Stimulated activated CD8-positive, alpha-beta memory T cell treated with anti-CD3 and anti-CD28 coated beads, Interleukin-15, amount 100 ng/mL, for 24 hours (primary cell): ENCODE data around the gene SPHK1.

Source experiments
- DNase-seq: peaks from one replicate; pipeline ENCODE4 v3.0.0-alpha.2; 2020; ENCODE audit warnings: low read depth

SPHK1 gene

DNA sequence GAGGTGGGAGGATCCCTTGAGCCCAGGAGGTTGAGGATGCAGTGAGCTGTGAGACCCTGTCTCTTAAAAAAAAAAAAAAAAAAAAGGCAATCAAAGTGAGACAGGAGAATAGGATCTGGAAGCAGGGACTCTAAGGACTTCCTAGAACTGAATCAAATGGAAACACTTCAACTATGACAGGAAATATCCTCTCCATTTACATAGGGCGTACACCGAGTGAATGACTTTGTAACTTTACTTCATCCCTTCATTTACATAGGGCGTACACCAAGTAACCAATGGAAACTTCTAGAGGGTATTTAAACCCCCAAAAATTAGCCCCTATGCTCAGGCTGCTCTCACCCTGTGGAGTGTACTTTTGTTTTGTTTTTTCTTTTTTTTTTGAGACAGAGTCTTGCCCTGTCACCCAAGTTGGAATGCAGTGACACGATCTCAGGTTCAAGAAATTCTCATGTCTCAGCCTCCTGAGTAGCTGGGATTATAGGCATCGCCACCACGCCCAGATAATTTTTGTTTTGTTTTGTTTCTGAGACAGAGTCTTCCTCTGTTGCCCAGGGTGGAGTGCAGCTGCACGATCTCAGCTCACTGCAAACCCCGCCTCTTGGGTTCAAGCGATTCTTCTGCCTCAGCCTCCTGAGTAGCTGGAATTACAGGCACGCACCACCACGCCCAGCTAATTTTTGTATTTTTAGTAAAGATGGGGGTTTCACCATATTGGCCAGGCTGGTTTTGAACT is 21.1 kb upstream of the SPHK1 start:
- DNase-seq = no peak

DNA sequence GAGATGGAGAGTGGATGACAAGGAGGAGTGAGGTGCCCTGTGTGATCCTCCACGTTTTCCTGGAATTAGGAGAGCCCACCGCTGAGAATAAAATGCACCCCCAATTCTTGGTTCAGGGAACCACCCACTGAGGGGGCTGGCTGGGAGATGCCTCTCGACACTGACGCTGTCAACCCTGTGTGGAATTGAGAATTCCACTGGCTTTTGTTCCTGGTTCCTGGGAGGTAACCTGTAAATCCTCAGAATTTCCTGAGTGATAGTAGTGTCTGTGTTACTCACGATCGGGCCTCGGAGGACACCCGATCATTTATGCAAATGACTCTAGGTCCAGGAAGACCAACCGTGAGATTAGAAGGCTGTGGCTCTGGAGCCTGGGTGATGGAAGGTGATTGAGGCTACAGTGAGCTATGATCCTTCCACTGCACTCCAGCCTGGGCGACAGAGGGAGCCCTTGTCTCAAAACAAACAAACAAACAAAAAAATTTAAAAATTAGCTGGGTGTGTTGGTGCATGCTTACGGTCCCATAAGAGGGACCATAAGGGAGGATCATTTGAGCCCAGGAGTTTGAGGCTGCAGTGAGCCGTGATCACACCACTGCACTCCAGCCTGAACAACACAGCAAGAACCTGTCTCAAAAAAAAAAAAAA is 19.0 kb upstream of the SPHK1 start:
- no peak for DNase-seq

DNA sequence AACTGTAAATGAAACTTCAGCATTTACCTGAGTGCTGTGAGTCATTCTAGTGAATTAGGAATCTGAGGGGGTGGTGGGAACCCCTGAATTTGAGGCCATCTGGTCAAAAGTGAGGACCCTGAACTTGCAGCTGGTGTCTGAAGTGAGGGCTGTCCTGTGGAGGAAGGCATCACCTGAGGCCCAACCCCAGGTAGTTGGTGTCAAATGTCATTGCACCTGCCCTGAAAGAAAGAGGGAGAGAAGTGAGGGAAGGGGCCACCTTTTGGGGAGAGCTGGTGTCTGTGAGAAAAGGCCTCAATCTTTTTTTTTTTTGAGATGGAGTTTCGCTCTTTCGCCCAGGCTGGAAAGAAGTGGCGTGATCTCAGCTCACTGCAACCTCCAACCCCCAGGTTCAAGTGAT is 18.2 kb upstream of the SPHK1 start:
- DNase-seq = no peak

DNA sequence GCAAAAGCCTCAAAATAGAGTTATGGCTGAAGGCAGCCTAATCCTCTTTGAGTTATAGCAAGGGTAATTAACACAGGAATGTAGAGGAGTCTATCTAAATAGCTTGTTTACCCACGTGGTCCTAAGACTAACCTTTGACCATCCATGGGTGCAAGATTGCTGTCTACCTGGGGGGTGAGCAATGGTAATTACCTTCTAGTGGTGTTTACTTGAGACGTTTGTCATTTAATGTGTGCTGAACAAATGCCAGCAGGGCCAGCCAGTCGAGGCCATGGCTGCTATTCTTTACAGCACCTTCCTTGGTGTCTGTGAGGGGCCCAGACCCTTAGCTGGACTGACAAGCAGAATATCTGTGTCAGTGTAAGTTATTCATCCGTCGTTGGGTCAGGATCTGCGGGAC is 16.8 kb upstream of the SPHK1 start:
- DNase-seq = no peak

DNA sequence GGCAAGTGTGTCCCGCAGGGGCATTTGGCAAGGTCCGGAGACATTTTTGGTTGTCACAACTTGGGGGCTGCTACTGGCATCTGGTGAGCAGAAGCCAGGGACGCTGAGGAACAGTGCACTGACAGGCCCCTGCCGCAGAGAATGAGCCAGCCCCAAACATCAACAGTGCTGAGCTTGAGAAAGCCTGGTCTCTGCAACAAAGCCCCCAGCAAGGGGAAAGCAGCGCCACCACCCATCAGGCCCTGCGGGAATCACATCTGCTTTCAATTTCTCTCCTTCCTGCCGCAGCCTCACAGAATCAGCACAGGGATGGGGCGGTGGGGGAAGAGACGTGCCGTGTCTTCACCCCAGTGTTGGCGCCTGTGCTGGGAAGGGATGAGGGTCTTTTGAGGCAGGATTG is 15.9 kb upstream of the SPHK1 start:
- no peak for DNase-seq

DNA sequence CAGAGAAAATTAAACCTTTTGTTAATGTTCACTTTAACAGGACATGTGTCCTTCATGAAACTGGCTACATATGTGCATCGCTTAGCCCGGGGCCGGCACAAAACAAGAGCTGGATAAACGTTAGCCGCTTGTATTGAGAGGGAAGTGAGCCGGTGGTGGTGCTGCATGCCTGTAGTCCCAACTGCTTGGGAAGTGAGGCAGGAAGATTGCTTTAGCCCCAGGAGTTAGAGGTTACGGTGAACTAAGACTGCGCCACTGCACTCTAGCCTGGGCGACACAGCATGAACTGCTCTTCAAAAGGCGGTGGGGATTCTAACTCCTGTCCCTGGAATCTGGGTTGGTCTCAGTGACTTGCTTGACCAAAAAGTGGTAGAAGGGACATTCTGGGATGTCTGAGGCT is 15.0 kb upstream of the SPHK1 start:
- DNase-seq = no peak

DNA sequence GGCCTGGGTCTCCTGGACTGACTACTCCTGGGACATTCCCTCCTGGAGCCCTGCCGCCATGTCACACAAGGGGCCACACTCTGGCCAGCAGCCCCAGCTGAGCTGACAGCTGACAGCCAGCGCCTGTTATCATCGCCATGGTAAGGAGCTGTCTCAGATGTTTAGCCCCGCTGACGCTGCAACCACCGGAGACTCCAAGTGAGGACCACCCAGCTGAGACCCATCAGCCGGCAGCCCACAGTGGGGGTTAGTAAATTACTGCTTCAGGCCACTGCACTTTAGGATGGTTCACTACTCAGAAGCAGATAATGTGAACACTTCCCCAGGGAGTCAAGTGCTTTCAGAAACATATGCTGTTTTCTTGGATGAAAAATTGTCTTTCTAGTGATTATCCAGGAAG is 14.6 kb upstream of the SPHK1 start:
- DNase-seq = no peak

DNA sequence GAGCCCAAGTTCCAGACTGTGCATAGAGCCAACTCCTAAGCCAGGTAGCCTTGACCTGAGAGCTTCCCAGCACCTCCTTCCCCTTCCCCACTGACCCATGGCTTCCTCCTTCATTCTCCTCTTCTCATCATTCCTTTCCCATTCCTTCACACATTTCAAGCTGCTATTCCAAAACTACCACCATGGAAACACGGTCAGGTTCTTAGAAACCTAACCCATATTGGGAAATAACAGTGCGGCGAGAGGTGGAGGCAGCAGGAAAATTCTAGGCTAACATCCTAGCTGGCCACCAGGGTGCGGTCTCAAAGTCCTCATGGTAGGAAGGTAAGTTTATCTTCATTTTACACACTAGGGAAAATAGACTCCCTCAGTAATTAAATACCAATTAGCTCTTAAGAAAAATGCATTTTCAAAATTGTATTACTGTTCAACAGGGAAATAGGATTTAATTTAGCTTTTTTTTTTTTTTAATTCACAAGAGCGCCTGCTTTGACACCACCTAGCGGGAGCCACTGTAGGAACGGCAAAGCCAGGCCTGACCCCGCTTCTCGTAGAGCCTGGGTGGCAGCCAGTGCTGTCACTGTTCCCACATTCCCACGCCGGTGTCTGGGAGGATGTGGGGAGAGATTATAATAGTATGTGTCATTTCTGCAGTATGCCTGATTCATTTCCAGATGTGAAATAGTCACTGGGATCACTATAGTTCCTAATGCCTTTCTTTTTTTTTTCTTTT is 14.0 kb upstream of the SPHK1 start:
- DNase-seq = no peak

DNA sequence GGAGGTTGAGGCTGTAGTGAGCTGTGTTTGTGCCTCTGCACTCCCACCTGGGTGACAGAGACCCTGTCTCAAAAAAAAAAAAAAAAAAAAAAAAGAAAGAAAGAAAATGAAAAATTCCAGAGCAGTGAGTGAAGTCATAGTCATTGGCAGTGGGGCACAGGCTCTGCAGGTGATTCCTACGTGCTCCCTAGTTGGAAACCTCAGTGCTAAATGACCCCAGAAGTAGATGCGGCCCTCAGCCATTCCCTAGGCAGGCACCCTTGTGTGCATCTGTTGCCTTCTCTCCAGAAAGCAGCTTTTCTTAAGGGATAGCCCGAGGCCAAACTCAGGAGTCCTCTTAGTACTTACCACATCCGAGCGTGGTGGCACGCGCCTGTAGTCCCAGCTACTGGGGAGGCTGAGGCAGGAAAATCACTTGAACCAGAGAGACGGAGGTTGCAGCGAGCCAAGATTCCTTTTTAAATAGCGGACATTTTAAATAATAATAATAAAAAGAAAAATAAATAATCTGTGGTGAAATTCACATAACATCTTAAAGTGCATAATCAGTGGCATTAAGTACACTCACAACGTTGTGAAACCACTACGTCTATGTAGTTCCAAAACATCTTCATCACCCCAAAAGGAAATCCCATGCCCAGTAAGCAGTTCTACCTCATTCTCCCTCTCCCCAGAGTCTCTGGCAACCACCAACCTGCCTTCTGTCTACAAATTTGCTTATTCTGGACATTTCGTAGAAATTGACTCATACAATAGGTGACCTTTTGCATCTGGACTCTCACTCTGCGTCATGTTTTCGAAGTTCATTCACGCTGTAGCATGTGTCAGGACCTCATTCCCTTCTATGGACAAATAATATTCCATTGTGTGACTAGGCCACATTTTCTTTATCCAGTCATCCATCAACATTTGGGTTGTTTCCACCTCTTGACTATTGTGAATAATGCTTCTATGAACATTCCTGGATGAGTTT is 12.5 kb upstream of the SPHK1 start:
- no peak for DNase-seq

DNA sequence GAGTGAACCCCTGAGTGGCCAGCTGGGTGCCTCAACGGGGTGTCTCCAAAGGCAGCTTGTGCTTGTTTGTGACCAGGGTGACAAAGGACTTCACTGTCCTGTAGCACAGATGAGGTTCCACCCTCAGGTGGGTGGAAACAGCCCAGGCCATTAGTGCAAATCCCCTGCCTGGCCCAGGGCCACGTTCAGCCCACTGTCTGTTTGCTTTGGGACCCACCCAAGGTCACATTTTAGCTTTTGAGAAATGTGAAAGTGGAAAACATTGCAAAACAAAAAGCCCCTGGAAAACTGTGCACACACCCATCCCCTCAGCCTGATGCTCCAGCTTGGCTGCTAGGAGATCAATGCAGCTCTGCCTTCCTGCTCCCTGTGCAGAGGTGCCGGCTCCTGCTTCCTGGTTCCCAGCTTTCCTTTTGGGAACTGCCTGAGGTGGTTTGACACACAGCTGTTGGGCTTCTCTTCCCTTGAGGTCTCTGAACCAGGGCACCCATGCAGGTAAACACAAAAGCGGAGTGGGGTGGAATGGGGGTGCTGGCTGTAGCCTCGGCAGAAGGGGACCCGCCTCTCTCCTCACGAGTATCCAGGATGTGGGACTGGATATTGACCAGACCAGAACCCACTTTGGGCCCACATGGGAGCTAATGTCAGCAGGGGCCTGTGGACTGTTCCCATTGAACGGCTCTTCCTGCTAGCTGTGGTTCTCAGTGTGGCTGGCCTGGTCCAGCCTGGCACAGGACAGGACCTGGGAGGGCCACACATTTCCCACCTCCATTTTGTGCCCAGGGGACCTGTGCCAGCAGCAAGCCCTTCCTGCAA is 7.9 kb upstream of the SPHK1 start:
- DNase-seq = no peak

DNA sequence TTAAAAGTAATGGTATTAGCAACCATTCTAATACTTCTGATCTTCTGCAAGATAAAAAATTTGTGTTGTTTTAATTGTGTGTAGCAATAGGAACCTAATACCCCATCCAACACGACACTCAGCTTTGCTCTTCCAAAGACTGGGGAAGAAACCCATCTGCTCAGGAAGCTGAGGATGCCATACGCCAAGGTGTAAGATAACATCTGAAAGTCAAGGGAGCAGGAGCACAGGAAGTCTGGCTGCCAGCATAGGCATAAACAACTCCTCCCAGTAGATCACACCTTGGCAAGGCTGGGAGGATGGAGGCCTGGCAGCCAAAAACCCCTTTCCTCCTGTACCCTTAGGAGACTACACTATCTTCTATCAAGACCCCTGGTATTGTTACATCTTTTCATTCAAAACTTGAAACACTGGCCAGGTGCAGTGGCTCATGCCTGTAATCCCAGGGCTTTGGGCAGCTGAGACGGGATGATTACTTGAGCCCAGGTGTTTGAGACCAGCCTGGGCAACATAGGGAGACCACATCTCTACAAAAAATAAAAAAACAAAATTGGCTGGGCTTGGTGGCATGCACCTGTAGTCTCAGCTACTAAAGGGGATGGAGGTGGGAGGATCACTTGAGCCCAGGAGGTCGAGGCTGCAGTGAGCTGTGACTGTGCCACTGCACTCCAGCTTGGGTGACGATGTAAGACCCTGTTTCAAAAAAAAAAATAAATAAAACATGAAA is 5.7 kb upstream of the SPHK1 start:
- DNase-seq = no peak

DNA sequence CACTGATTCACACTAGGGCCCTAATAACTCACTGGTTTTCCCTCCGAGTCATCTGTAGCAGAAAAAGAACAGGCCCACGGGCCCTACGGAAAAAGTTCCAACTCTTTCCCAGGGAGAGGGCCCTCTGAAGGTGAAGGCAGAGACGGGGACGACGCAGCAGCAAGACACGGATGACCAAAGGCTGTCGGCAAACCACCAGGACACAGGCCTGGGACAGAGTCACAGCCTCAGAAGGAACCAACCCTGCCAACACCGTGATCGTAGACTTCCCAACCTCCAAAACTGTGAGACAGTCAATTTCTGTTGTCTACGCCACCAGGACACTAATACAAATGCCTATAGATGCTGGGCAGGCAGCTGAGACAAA is 5.2 kb upstream of the SPHK1 start:
- no peak for DNase-seq

DNA sequence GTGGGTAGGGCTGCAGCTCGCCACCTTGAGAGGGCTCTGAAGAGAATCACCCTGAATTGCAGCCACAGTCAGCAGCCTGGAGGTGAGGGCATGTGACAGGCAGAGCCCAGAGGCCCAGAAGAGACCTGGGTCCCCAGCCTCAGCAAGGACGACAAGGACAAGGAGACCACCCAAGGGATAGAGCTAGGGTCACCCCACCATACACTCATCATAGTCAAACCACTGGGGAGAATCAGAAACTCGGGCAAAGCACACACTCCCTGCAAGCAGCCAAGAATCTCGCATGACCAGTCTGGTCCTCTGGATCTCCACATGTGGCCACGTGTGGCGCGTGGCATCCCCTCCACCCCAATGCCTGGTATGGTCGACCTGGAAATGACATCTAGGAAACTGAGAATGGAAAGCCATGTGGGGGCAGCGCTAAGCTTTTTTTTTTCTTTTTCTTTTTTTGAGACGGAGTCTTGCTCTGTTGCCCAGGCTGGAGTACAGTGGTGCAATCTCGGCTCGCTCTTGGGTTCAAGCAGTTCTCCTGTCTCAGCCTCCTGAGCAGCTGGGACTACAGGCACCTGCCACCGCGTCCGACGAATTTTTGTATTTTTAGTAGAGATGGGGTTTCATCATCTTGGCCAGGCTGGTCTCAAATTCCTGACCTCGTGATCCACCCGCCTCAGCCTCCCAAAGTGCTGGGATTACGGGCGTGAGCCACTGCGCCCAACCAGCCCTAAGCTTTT is 4.6 kb upstream of the SPHK1 start:
- DNase-seq = no peak

DNA sequence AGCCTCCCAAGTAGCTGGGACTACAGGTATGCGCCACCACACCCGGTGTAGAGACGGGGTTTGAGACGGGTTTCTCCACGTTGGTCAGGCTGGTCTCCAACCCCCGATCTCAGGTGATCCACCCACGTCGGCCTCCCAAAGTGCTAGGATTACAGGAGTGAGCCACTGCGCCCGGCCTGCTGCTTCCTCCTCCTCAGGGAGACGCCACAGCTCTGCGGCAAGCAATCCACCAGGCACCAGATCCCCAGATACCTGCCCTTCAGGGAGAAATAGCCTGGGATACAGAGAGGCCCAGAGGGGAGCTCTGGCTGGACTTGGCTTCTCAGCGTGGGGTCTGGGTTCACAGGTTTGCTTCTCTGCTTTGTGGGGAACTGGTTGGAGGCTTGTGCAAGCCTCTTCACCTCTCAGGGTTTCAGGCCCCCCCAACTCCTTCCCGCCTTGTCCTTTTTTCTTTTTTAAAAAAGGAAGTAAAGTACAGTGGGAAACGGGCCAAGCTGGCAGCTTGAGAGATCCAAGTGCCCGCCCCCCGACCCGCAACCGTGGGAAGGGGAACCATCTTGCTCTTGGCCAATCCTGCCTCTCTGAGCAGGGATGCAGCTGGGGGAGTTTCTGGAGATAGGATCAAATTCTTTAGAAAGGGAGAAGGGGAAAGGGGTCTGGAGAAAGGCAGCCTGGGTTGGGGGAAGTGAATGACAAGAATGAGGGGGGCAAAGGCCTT is 2.6 kb upstream of the SPHK1 start:
- DNase-seq = no peak

DNA sequence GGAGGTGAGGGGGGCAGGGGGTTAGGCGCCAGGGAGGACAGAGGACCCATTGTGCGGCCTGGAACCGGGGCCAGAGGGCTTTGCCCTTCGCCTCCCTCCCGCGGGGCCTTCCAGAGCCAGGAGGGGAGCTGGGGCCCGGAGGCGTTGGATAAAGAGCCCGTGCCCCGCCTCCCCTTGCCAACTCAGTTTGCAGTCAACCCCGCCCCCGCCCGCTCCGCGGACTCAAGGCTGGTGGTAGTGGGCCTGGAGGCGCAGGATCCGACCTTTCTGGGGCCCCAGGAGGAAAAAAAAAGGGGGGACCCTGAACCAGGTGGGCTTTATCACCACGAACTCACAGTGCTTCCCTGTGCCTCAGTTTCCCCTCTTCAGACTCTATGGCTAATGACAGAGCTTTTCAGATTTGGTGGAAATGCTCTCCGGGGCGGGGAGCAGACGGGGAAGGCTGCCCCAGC is 2.0 kb upstream of the SPHK1 start:
- DNase-seq = no peak

DNA sequence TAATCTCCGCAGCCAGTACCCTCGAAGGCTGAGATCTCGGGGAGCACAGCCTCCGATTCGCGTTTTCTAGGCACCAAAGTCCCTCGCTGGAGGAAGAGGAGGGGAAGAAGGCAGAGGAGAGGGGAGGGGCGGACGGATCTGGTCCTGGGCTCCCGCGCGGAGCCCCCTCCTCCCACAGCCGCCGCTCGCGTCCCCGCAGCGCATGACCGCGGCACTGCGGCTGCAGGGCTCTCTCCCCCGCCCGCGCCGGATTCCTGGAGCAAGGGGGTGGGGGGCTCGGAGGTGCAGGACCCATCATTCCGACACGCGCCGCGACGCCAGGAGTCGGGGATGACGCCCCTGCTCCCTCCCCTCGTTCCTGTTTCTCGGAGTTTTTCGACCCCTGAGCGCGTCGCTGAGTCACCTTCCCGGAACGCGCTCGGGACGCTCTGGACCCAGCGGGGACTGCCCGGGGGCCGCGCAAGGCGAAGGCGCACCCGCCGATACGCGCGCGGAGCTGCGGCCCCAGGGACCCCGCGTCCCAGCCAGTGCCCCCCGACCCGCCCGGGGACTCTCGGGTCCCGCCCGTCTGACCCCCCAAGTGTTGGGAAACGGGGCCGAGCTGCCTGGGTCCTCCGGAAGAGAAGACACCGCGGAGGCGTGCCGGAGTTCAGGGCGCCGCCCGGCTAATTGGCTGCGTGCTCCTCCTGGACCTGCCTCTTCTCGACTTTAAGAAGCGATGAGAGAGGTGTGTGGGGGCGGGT is 1.4 kb upstream of the SPHK1 start:
- DNase-seq = no peak

DNA sequence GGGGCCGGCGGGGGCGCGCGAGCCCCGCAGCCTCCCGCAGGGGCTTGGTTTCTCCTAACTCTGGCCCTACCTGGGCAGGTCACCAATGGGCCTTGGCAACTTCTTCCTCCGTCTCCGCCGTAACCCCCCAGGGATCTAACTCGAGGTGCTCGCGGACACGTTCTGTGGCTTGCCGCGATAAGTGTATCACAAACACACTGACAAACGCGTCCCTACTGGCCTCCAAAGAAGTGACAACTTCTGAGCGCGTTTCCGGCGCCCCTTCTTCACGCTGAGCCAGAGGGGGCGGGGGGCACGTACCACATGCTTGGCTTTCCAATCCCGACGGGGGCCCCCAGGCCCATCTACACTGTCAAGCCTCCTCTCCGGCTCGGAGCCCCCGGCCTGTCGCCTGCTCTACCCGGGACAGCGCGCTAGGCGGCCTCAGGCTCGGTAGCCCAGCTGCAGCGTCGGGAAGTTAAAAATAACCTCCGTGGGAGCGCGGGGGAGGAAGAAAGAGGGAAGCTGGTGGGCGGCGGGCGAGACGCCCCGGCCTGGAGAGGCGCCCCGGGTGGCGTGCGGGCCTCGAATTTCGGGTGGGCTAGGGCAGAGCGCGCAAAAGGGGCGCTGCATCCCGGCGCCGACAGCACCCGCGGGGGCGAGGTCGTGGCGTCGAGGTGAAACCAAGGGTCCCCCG is 725 bp upstream of the SPHK1 start:
- DNase-seq = no peak
